Hematopoietic multipotent progenitor cell treated with erythropoietin and hydrocortisone succinate and interleukin-3 and kit ligand, for 4 days (in vitro differentiated cells): ENCODE results near the gene MSI2.

Experiments
- DNase-seq: peaks from one replicate; pipeline ENCODE4 v3.0.0-alpha.2; 2015

Gene MSI2

DNA sequence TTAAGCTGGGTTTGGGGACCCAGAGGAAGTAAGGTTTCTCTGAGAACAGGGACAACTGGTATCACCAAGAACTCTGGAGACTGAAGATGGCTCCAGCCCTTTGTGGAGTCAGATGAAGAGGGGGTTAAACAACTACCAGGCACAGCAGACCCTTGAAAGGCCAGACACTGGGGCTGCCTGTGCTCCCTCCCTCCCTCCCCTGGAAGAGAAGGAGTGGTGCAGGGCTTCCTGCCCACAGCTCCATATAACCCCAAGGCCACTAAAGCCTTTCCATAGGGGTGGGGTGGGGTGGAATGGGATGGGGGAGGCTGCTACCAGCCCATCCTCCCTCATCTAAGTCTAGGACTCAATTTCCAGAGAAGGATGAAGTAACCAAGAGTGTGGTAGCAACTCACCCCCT, 422.1 kb downstream of the MSI2 start:
- no peak for DNase-seq

GRCh38 chr17:57679356-57679755, 423.0 kb downstream of the MSI2 start:
- DNase-seq: no peak

DNA sequence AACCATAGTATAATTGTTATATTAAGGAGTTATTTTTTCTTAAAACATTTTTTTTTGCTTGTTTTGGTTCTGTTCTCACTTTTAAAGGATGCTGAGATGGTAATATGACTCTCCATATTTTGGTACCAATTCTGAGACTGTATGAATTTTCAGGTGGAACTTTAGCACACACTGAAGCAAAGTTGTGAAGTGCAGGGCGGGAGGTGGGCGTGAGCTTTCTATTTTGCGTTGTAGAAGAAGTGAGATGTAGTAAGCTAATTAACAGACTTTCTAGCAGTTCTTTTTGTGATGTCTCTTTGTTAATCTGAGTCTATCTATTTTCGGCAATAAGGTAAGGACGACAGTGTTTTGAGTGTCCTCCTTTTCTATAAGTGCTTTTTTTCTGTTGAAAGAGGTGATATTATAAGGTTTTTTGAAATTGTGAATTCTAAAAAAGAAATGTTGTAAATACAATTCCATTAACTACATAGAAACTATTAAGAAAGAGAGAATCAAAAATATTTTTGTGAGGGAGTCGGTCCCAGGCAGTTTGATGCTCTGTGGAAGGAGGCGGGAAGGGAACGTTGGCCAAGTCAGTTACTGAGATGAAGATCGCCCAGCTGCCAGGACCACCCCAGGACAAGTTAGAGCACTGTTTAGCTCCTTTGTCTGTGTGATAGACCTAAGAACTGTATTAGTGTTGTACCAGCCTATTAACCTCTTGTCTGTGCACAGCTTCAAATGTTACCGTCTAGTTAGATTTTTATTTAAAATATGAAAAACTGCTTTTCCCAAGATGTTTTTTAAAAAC, 423.8 kb downstream of the MSI2 start:
- DNase-seq: no peak

DNA sequence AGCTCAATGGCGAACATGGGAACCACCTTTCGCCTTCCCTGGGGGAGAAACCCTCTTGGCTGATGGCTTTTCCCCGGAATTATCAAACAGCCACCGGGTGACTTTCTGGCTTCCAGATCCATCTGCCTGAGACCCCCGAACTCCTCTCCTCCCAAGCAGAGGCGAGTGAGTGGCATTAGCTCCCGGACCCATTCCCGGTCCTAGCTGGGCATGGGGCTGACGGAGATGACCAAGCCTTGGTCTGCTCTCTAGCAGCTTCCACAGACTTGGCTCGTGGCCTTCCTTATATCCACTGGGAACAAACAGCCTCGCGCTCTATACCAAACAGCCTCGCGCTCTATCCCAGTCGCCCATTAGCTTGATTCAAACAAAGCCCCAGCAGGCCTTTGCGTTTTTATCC, 426.4 kb downstream of the MSI2 start:
- DNase-seq: no peak

- DNase-seq: no peak
Measured at GRCh38 chr17:57684711-57685498, 428.6 kb downstream of the MSI2 start.

GRCh38 chr17:57685499-57686132, 429.3 kb downstream of the MSI2 start:
- no peak for DNase-seq

DNA sequence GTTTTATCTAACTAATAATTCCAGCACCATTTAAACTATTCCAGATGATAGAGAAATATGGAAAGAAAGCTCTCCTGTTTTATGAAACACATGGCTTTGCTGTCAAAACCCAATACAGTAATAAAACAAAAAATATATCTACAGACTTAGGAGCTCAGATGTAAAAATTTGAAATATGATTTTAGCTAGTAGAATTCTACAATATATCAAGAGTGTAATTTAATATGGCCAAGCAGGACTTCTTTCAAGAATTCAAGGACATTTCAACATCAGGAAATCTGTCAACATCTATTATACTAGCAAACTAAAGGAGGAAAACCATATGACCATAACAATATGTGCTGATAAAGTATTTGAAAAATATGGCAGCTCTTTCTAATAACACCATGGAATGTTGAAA, 431.3 kb downstream of the MSI2 start:
- no peak for DNase-seq

DNA sequence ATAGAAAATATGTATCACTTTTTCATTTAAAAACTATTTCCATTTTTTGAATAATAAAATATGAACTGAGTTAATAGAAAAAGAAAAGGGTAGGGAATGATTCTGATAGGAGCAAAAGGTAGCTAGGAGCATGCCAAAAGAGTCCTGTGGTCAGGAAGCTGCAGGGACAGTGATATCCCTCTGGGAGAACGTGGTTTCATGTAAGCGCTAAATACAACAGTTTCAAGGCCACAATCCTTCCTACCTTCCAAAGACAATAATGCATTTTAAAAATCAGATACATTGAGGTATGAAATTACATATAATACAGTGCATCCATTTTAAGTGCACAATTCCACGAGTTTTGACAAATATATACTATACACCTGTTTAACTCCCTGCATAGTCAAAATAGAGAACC, 432.9 kb downstream of the MSI2 start:
- DNase-seq: no peak

DNA sequence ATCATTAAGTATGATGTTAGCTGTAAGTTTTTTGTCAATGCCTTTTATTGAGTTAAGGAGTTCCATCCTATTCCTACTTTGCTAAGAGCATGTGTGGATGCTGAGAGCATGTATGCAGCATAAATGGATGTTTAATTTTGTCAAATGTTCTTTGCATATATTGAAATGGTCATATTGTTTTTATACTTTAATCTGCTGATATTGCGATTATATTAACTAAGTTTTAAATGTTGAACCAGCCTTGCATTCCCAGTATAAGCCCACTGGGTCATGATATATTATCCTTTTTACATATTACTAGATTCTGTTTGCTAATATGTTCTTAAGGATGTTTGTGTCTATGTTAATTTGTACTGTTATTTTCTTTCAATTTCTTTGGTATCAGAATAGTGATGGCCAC, 435.6 kb downstream of the MSI2 start:
- DNase-seq: no peak

DNA sequence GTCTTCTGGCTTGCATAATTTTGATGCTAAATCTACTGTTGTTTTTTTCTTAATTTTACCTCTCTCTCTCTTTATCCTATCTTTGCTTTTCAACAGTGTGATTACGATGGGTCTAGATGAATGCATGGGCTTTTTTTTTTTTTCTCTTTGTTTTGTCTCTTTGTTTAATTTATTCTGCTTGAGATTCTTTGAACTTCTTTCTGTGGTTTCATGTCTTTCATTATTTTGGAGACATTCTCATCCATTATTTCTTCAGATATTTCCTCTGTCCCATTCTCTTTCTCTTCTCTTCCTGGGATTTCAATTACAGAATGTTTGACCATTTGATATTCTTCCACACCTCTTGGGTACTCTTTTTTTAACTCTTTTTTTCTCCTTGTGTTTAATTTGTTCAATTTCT, 436.4 kb downstream of the MSI2 start:
- no peak for DNase-seq

DNA sequence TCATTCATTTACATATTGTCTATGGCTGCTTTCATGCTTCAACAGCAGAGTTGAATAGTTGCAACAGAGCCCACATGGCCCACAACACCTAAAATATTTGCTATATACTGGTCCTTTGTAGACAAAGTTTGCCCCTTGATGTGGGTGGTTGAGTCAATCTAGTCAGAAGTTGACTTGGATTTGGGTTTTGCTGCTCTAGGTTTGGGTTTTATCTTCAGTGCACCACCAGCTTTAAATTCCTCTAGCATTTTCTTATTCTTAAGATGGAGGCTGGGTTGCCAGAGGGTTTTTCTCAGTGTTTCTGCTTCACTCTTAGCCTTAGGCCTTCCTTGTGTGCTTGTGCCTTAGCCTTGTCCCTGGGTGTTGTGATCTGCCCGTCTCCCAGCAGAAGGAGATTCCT, 437.7 kb downstream of the MSI2 start:
- DNase-seq: no peak

GRCh38 chr17:57696050-57696449, 439.7 kb downstream of the MSI2 start:
- DNase-seq: no peak

DNA sequence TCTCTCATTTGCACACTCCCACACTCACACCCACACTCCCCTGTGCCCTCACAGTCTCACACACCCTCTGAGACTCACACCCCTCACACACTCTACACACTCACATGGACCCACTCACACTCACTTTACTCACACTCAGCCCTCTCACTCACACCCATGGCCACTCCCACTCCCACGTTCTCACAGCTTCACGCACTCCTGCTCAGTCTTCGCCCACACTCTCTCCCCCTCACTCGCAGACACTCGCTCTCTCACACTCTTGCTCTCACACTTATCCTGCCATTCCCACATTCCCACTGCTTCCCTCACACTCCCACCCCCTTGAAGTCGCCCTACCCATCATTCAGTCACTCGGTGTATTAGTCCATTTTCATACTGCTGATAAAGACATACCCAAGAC, 440.9 kb downstream of the MSI2 start:
- DNase-seq: no peak

DNA sequence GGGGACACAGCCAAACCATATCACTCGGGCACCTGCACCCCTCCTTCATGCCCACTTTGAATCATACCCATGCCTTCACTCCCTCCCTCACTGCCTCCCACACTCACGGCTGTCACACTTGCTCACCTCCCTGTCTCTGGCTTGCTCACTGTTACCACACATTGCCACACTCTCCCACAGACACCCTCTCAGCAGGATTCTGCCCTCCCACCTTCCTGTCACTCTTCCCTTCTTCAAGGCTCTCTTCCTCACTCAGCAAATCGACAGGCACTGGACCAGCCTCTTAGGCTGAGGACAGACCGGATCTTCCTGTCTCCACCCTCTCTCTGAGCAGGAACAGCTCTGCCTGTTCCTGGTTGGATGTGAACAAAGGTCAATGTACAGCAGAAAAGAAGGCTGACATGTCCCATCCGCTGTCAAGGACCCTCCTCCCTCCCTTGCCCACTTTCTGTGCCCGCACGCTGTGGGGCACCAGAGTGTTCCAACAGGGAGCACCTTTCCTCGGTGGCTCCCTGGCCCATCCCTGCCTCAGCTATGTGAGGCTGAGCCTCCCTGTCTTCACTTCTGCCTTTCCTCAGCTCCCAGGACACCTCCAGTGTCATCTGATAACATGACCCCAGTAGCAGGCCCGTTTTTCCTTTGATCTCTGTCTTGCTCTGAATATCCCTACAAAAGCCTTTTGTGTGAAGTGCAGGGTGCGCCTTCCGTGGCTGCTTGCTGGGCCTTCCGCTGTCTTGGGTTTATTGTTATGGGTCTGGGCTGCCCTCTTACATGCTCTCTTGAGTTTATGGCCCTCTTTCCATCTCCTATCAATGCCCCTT, 441.8 kb downstream of the MSI2 start:
- DNase-seq: no peak

DNA sequence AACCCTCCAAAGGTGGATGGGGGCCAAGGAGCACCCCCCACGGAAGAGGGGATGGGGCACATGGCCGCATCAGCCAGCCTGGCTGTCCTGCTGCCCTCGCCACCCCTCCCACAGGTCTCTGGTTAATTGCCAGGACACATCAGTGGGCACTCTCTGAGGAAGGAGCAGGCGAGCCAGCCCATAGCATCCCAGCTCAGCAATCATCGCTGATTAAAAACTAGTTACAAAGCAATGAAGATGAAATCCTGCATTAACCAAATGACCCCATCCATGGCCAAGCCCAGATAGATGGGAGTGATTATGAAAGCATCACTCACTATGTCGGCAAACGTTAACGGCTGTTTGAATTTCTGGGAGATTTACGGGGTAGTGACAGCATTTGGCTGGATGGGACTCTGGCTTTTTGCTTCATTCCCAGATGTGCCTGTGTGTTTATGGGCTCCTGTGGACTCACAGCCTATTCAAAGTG, 443.5 kb downstream of the MSI2 start:
- DNase-seq: no peak

GRCh38 chr17:57701124-57701523, 444.8 kb downstream of the MSI2 start:
- DNase-seq: no peak

DNA sequence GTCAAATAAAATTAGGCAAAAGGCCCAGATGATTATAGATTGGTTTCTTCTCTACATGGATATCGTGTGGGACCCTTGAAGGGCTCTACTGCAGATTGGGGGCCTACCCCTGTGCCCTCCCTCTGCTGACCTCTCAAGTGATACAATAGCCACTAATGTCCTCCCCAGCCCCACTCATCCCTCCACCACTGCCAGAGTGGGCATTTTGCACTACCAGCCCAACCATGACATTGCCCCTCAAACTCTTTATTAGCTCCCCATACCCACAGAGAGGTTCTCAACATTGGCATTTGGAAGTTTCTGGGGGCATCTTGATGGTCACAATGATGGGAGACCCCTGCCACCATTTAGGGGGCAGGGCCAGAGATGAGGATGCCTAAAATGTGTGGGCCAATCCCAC, 446.9 kb downstream of the MSI2 start:
- DNase-seq: no peak

GRCh38 chr17:57704448-57704847, 448.1 kb downstream of the MSI2 start:
- DNase-seq: no peak

DNA sequence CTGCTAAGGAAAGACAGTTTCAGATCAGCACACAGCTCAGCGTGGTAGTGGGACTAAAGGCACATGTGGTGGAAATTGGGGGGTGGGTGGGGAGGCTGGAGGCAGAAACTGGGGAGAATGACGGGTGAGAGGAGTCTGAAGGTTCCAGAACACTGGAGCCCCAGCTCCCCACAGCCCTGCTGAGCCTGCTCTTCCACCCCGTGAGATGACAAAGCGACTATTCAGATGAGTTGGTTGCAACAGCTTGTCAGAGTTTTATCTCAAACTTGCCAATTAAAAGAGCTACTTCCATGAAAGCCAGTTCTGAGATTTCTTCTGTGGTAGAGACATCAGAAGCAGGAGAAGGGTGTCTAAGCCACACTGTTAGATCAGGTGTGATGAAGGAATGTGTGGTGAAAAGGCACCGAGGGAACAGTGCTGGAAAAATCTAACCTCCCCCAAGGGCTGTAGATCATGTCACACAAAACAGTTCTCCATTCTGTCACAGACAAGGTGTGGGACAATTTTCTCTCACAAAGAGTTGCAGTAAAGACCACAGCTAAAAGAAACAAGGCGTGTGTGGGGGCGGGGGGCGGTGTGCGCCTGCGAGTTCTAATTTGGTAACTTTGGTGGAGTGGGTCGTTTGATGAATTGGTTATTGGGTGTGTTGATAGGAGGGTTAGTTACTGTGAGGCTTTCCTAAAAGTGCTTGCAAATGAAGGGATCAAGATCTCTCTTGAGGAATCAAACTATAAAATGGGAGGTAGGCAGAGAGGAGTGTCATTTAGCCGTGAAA, 449.8 kb downstream of the MSI2 start:
- DNase-seq: peak; percentile 19

DNA sequence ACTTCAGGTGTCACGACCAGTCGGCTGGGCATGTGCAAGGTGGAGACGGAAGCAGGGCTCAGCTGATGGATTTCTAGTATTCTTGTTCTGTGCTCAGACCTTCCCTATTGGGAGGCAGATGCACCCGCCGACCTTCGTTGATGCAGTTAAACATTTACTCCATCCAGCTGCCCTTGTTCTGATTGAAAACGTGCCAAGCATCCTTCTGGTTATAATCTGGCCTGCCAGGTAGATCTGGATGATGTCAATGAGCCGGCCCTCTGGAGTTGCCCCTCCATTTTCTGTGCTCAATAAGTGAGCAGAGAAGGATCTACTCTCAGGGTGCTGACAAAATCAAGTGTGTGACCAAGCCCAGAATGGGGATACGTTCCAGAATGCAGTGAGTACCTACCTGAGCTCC, 450.4 kb downstream of the MSI2 start:
- no peak for DNase-seq

DNA sequence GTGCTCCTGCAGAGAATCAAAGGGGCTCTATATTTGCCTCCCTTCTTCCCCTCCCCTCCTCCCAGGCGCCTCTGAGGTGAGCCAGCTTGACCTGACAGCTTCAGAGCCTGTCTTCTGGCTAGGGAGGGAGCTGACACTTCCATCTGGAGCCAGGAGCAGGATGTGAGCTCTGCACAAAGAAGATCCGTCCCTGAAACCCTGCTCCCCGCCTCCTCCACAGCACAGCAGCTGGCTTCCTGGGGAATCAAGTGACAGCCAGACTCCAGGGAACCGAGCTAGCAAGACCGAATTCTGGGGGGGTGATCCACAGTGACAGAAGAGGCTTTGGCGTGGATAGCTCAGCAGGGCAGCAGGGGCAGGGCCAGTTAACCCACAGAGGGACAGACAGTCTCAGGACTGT, 451.6 kb downstream of the MSI2 start:
- no peak for DNase-seq

- DNase-seq: no peak
Measured at GRCh38 chr17:57708410-57708809, 452.1 kb downstream of the MSI2 start.
